Inflammatory macrophage (primary cell): ENCODE data around the gene ZNF362.

ENCODE experiments used
- DNase-seq, 2 donors: peaks; one replicate each; pipeline ENCODE4 v3.0.0-alpha.2; 2020 to 2022

ZNF362 gene

DNA sequence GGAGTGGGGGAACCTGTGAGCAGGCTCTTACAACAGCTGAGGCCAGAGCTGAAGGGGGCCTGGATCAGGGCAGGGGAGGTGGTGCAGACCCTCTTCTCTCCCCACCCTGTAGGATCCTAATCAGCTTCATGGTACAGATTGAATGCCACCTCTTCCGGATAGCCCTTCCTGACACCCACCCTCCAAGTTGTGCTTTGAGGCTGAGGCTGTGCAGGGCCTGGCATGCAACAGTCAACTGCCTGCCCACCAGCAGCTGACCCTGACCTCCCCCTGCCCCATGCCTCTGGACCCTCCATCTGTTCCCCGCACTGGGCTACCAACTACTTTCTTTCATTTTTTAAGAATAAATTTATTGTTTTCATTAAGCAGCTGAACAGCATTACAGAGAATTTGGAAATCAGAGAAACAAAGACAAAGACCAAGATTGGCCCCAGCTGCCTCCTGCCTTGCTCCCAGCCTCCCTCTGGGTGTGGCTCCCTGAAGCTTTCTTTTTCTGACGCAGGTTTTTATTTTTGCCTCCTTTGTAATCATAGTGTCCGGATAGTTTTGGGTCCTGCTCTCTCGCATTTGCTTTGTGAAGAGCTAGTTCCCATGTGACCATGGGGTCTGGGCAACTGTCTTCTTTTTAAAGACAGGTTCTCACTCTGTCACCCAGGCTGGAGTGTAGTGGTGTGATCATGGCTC, 12.8 kb downstream of the ZNF362 start:
- DNase-seq, result no peak

DNA sequence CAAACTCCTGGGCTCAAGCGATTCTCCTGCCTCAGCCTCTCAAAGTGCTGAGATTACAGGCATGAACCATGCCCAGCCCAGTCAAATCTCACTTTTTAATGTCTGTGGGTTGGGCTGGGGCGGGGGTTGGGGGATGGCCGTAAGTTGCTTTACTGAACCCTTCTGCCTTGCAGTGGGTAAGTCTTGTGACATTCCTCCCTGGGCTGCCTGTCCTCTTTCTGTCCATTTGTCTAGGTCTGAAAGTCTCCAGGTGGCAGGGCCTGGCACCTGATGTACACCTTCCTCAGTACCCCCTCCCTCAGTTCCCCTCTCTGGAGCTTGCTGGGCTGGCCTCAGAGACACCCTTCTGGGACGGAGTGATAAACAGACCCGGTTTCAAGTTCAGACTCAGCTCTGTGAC, 13.3 kb downstream of the ZNF362 start:
- no peak for DNase-seq

DNA sequence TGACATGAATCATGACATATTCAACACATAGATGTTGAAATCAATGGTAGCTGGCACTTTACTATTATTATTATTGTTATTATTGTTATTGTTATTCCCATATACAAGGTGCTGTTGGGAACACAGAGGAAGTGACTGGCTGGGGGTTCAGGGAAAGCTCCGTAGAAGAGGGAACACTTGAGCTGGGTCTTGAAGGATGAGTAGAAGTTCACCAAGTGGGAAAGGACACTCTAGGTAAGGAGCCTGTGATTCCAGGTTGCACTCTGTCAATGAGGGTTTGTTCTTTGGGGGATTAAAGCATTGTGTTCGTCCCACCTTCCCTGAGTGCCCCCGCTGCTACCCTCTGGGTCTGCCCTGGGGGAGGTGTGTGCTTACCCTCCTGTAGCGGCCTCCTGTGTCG, 14.1 kb downstream of the ZNF362 start:
- no peak for DNase-seq

DNA sequence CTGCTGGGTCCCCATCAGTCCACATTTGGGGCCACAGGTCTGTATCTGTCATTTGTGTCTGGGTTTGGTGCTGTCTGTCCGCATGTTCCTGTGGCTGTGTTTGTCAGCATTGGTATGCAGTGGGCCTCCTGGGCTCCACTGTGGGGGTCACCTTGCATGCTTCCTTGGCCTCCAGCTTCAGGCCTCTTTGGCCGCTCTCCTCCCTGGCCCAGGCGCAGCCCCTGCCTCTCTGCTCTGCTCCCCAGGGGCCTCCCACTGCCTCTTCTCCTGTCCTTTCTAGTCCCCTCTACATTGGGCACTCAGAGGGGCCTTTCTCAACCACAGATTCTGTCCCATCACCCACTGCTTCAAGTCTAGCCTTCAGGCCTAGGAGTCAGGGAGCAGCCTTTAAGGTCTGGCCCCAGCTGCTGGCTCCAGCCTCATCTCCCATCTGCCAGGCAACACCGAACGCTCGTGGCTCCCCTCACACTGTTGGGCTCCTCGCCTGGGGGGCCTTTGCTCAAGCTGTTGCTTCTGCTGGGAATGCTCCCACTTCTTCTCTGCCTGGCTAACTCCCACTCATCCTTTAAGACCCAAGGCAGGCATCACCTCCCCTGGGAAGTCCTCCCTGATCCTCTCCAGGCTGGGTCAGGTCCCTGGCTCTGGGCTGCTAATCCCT, 14.6 kb downstream of the ZNF362 start:
- no peak for DNase-seq

DNA sequence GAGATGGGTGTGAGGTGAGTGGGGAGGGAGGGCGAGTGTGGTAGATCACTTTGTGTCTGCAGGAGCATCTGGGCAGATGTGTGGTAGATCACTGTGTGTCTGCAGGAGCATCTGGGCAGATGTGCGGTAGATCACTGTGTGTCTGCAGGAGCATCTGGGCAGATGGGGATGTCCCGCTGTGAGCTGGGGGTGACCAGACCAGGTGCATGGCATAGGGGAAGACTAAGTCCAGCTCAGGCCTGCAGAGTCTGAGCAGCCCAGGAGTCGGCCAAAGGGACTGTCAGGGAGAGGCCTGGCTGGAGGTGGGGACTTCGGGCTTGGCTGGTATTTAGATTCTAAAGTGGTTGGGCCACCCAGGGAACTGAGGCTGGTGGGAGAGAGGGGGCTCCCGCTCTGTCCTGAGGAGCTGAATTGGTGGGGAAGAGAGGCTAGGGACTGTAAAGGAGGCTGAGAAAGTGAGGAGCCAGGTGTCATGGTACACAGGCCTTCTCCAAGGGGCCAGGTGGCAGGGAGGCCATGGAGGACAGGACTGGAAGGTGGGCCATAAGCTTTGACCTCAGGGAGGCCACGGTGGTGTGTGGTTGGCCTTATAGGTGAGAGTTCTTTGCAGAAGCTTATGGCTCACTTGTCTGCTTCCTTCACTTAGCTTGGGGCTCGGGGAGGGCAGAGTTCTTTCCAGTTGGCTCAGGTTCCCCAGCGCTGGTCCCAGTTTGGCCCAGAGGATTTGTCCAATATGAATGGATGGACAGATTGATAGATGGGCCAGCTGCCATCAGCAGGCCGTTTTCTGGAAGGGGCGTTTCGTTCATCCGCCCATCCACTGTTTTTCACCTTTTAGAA, 15.6 kb downstream of the ZNF362 start:
- DNase-seq, result no peak

DNA sequence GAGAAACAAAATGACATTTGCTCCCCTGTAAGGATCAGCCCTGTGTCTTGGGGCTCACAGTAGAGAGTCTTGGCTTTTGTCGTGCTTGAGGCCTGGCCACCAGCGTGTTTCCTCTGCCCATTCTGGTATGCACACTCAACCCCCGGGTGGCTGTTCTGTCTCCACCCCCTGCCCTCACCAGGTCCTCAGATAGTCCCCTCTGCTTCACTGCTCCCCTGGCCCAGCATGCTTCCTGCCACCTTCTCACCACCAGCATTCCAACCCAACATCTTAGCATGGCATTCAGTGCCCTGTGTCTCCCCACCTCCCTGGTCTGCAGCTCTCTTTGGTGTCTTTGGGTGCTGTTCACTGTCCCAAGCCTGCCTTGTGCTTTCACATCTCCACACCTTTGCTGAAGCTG, 16.2 kb downstream of the ZNF362 start:
- no peak for DNase-seq

DNA sequence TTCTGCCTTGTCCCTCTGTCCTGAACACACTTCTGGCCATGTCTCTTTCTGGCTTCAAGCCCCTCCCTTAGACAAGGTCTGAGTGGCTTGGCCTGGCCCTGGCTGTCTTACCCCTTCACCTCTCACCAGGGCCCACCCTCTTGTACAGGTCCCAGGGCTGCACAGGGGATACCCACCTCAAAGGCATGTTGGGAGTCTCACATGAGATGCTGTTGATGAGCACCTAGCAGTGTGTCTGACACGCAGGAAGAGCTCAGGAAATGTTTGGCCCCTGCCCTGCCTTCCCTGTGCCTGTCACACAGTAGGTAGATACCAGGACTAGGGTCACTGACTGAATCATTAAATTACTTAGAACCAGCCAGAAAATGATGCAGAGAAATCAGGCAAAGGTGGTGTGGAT, 16.6 kb downstream of the ZNF362 start:
- DNase-seq, result no peak

DNA sequence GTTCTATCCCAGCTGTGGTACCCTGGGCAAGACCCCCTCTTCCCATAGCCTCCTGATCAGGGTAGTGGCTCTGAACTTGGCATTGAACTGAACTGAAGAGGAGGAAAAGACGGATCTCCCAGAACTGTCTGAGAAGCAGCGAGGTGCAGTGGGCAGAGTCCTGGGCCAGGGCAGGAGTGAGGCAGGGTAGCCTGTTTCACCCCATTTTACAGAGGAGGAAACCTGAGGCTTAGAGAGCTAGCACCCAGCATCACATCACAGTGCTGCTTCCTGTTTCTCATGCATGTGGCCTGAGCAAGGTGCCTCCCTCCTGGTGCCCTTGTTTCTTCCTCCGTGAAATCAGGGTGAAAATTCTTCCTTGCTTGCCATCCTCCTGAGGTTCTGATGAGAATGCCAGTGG, 17.1 kb downstream of the ZNF362 start:
- DNase-seq, result no peak

DNA sequence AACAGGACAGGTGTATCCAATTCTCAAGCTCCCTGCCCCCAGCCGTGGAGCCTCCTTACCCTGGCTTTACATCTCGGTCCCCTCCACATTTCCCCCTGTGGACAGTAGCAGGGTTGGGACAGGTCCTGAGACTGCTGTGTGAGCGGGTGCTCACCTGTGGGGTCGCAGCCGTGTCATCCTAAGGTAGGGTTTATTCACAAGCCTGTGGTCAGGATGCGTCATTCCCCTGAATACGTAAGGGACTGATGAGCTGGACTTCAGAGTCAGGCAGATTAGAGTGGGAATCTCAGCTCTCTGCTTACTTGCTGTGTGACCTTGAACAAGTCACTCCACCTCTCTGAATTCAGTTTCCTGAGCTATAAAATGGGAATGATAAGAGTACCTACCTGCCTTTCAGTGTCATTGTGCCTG, 17.7 kb downstream of the ZNF362 start:
- DNase-seq, result no peak

DNA sequence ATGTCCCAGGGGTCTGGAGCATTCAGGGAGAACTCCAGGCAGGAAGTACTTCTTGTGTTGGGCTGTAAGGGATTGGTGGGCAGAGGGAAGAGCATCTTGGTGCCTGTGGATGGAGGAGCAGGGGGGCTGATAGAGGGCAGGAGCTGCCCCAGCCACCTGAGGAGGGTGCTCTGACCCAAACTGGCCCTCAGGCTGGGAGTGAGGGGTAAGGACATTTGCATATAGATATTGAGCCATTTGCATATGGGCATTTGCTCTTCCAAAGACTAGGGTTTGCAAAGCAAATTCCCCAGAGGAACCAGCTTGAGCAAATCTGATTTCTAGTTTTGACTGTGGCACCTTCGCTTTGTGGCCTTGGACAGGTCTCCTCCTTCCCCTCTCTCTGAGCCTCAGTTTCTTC, 18.2 kb downstream of the ZNF362 start:
- no peak for DNase-seq

DNA sequence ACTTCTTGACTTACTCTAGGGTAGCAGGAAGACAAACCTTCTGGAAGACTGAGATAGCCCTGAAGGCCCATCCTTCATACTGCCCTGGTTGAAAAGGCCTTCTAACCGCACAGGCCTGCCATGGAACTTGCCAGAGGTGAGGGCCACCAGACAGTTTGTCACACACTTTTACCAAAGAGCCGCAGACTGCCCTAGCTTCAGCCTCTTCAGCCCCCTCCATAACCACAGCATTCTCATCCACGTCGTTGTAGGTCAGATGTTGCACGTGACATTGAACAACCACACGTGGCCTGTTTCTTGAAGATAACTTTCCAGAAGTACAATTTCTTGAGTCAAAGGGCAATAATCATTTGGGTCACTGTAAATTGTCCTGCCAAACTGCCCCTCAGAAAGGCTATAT, 18.9 kb downstream of the ZNF362 start:
- no peak for DNase-seq

DNA sequence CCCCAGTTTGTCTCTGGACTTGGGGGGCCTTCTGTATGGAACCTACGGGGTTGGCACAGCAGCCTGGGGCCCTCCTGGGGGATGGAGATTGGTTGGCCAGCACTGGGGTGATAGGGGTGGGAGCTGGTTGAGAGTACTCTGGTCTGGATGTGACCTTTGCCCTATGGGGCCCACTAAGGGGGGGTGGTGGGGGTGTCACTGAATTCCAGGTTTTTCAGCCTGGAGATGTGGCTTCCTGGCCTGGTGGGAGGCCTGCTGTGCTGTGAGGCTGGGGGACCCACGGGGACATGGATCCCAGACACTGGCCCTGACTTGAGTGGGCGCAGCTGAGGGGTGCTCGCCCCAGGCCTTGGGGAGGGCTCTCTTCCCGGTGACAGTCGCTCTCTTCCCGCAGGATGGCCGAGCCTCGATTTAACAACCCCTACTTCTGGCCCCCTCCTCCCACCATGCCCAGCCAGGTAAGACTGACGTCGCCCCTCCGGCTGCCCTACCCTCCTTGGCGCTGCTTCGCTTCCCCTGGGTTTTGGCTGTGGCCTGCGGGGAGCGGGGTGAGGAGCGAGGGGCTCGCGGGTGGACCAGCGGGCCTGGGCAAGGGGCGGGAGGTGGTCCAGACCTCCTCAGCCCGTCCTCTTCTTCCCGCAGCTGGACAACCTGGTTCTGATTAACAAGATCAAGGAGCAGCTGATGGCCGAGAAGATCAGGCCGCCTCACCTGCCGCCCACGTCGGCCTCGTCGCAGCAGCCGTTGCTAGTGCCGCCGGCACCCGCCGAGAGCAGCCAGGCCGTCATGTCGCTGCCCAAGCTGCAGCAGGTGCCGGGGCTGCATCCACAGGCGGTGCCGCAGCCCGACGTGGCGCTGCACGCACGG, 19.6 kb downstream of the ZNF362 start:
- DNase-seq, result no peak

DNA sequence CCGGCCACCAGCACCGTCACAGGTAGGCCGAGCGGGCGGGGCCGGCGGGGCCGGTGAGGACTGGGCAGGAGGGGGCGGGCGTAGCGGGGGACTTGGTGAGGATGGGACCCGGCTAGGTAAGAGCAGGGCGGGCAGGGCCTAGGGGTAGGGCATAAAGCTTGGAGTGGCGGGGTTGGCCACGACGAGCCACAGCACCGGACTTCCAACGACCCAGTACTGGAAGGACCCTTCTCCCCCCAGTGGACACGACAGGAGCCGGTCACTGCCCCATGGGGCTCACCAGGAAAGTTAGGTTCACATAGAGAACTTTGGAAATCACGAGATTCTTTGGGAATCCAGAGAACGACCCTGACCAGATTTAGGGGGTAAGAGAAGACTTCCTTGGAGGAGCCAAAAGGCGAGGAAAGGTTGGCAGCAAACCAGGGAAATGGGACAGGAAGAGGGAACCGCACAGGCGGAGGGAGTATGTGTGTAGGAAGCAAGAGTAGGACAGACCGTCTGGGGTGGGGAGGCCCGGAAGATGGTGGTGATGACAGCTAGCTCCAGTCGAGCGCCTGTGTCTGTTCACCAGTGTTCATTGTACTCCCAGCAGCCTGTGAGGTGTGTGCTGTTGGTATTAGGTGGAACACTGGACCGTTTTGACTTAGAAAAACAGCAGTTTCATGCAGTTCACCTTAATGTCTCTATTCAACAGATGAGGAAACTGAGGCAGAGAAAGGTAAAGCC, 20.4 kb downstream of the ZNF362 start:
- no peak for DNase-seq

DNA sequence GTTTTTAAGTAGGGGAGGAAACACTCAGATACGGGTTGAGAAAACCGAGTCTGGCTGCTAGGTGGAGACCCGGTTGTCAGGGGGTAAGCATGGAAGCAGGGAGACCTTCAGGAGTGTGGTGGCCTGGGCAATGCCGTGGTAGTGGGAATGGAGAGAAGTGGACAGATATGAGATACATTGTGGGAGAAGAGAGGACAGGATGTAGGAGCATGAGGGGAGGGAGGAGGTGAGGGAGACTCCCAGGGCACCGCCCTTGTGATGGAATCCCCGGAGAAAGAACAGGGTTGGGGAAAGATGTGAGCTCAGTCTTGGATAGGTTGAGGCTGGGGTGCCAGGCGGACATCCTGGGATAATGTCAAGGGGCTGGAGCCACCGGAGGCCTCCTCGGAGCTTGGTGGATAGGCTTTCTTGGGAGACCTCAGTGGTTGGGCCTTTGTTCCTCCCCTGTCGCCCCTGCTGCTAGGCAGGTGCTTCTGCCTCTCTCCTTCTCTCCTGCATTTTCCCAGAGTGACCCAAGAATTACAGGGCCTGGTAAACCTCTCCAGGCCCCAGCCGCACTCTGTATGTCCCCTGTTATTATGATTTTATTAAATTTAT, 21.3 kb downstream of the ZNF362 start:
- no peak for DNase-seq

DNA sequence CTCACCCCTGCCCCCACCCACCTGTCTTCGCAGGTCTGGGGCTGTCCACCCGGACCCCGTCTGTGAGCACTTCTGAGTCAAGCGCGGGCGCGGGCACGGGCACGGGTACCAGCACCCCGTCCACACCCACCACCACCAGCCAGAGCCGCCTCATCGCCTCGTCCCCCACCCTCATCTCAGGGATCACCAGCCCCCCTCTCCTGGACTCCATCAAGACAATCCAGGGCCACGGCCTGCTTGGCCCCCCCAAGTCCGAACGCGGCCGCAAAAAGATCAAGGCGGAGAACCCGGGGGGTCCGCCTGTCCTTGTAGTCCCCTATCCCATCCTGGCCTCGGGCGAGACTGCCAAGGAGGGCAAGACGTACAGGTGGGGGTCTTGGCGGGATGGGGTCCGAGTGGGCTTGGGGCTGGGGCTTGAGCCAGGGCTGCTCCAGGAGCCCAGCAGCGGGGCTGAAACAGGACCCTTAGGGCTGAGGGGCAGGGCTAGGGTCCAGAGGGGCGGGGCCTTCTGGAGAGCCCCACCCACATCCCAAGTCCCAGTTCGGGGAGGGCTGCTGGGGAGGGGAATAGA, 23.9 kb downstream of the ZNF362 start:
- DNase-seq, result no peak

DNA sequence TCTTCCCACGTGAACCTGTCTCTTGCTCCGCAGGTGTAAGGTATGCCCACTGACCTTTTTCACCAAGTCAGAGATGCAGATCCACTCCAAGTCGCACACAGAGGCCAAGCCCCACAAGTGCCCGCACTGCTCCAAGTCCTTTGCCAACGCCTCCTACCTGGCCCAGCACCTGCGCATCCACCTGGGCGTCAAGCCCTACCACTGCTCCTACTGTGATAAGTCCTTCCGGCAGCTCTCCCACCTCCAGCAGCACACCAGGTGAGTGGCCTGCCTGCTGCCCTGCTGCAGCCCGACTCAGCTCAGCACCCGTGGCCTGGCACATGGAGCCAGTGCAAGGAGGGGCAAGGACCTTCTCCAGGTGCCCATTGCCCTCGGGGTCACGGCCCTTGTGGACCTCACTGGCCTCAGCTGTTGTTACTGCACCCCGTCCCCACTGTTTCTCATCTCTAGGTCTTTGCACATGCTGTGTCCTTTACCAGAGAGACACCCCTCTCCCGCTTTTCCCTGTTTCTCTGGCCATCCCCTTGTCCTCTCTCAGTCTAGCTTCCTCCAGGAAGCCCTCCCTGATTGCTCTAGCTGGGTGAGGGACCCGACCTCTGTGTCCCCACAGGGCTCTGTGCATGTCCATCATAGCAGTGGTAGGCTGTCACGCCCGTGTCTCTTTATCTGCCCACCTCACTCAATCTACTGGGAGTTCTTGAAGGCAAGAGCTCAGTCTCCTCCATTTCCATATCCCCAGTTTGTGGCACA, 25.4 kb downstream of the ZNF362 start:
- no peak for DNase-seq

DNA sequence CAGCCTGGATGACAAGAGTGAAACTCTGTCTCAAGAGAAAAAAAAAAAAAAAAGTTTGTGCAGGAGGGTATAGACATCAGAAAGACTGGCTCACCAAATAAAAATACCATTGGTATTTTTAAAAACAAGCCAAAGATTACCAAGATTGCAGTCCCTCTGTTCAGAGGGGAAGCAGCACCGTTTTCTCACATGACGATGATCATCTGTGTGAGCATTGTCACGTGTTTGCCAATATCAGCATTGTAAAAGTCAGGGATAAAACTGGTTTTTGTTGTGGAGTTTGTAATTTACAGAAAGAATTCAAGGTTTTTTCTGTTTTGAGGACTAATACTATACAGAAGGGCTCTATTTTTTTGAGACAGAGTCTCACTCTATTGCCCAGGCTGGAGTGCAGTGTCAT, 26.5 kb downstream of the ZNF362 start:
- peak; percentile 14 to 47 for DNase-seq

DNA sequence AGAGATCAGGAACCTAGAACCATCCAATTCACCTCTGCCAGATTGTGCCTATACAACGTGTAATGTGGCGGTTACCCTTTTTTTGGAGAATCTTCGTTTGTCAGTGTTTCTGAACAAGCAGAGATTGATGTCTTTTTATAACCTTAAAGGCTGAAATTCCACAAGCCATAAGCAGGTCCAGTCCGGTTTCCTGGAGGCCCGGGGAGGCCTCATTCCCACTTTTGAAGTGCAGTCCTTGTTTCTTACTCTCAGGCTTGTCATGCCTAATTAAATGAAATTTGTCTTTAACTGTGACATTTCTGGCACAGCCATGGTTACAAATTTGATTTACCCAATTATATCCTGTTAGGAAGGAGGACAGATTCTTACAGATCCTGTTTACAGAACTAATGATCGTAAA, 27.8 kb downstream of the ZNF362 start:
- DNase-seq, result no peak

DNA sequence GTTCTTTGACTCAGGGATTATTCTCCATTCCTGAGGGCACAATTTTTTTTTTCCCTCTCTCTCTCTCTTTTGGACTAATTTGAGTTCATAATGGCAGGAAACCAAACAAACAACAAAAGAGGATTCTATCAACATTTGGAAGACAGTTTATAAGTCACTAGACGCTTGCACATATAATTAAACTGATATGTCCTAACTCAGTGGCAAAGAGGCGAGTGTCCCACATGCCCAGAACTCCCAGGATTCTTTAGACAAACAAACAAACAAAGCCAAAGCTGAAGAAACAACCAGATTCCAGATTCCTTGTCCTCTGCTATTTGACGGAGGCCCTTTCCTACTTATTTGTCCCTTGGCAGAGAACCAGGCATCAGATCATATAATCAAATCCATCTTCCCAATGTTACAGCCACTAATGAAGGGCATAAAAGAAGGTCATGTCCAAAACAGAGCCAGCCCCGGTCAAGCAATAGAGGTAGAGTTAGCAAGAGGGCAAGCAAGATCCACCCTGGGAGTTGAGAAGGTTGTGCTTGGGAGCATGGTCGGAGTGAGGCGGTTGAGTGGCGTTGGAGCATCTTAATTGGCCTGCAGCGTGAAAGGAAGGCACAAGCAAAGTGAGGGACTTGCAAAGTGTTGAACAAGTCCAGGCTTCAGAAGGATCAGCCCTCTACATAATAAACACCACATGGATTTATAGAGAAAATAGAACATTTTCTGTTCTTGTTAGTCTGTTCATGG, 30.3 kb downstream of the ZNF362 start:
- no peak for DNase-seq

DNA sequence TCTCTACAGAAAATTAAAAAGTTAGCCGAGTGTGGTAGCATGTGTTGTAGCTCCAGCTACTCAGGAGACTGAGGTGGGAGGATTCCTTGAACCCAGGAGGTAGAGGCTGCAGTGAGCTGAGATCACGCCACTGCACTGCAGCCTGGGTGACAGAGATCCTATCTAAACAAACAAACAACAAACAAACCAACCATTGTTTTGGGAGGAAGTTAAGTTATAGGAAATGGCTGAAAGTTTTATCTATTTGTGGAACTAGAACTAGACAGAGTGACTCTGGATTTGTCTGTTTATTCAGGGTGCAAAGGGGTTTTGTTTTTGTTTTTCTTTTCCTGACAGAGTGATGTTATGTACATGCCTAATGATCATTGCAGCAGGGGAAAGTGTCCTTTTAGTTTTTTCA, 31.0 kb downstream of the ZNF362 start:
- no peak for DNase-seq
